Measurements from ENCODE around the gene AKAP13. TPM values are rescaled to one million over a fixed set of nuclear protein-coding genes. Genes with fewer than 3 reads are reported as not detected.

Gene AKAP13
- total RNA-seq, 1 donor from 2014 or later, result 73.8 TPM

DNA sequence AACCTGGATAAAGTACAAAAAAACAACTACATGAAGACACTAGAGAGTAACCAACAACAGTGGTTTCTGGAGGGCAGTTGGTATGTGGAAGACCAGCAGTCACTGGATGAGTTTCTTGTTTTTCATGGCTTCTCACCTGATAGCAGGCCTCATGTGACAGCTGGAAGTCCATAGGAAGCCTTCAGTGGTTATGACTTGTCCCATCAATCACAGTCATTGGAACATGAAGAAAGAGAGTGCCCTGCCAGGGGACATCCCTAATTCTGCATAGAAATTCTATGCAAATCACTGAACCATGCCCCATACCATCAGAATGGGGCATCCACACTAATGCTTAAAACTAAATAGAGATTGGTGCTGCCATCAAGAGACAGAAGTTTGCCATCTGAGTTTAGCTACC lies 81.6 kb downstream of the AKAP13 start:
- Histone ChIP-seq H3K79me2 (ENCODE audit: low read depth) (peaks cover 77% of the 10 kb centered on the region), H3K9ac (no peak overlapping the region), H3K9me3 (ENCODE audit: low read depth) (no peaks in the 10 kb centered on the region), H3K27me3 (no peaks in the 10 kb centered on the region), H3K4me3 (no peak overlapping the region), H3K4me1 (peaks cover 26% of the 10 kb centered on the region), H3K27ac (no peak overlapping the region), H3K4me2 (no peak overlapping the region), H3K36me3 (peaks cover 3% of the 10 kb centered on the region), H3F3A (ENCODE audit: low read depth) (peaks cover 28% of the 10 kb centered on the region), H4K20me1 (ENCODE audit: low read depth) (peaks cover 29% of the 10 kb centered on the region), H2AFZ (replicated peaks) (no peak overlapping the region)
- no peak overlapping the region for H3K4me3 Mint-ChIP-seq
- no peaks in the 10 kb centered on the region for H3K27me3 Mint-ChIP-seq (ENCODE audit: insufficient read depth, low read depth)
- H3K9me3 Mint-ChIP-seq, result peaks cover 31% of the 10 kb centered on the region
- H3K27ac Mint-ChIP-seq, result peak overlapping the region; percentile 72
- H3K4me1 Mint-ChIP-seq, result peaks cover 45% of the 10 kb centered on the region
- TF ChIP-seq, protein P1, sequence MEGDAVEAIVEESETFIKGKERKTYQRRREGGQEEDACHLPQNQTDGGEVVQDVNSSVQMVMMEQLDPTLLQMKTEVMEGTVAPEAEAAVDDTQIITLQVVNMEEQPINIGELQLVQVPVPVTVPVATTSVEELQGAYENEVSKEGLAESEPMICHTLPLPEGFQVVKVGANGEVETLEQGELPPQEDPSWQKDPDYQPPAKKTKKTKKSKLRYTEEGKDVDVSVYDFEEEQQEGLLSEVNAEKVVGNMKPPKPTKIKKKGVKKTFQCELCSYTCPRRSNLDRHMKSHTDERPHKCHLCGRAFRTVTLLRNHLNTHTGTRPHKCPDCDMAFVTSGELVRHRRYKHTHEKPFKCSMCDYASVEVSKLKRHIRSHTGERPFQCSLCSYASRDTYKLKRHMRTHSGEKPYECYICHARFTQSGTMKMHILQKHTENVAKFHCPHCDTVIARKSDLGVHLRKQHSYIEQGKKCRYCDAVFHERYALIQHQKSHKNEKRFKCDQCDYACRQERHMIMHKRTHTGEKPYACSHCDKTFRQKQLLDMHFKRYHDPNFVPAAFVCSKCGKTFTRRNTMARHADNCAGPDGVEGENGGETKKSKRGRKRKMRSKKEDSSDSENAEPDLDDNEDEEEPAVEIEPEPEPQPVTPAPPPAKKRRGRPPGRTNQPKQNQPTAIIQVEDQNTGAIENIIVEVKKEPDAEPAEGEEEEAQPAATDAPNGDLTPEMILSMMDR (IDR thresholded peaks at IDR 0.05), result no peak
- TF ChIP-seq EZH2 (IDR thresholded peaks at IDR 0.05) (no peak), EZH2phosphoT487 (IDR thresholded peaks at IDR 0.05) (no peak)
- DNase-seq (ENCODE audit: low spot score), result no peak
- peaks cover 26% of the 10 kb centered on the region for H3K36me3 Mint-ChIP-seq

DNA sequence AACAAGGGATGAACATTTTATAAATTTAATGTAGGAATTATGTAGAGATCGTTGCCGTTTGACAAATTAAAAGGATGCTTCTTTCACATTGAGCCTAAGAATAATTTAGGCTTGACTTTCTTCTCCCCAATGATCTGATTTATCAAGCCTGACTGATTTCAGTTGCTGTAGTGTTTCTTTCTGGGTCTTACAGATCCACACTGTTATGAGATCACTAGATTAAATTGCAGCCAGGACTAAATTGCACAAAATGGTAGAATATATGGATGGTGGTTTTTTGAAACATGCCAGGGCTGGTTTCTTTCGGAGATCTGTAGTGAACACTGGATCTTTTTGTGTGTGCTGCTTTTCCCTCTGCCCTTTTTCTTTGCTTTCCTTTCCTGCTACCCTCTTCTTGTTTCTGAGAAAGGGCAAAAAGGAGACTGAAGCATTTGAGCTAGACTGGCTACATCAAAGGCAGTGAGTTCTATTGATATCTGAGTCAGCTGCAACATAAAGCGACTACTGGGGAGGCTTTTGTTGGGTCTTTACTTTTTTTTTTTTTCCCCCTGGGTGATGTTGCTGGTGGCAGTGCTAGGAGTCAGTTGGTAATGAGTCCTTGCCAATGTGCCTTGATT lies 83.0 kb downstream of the AKAP13 start:
- H3K27ac Mint-ChIP-seq, result peak overlapping the region; percentile 97
- H3K27ac ChIP-seq, result peak overlapping the region; percentile 84
- no peaks in the 10 kb centered on the region for H3K27me3 Mint-ChIP-seq (ENCODE audit: insufficient read depth, low read depth)
- peaks cover 28% of the 10 kb centered on the region for H3F3A ChIP-seq (ENCODE audit: low read depth)
- H3K4me1 Mint-ChIP-seq, result peaks cover 45% of the 10 kb centered on the region
- H3K9me3 Mint-ChIP-seq, result peaks cover 28% of the 10 kb centered on the region
- peak; percentile 65 for DNase-seq (ENCODE audit: low spot score)
- no peaks in the 10 kb centered on the region for H3K27me3 ChIP-seq
- H3K79me2 ChIP-seq (ENCODE audit: low read depth), result peaks cover 77% of the 10 kb centered on the region
- H3K4me3 Mint-ChIP-seq, result peak overlapping the region; percentile 64
- no peak overlapping the region for H3K9ac ChIP-seq
- H2AFZ ChIP-seq (replicated peaks), result no peak overlapping the region
- peak overlapping the region; percentile 67 for H3K4me2 ChIP-seq
- H3K36me3 ChIP-seq, result peaks cover 3% of the 10 kb centered on the region
- no peaks in the 10 kb centered on the region for H3K9me3 ChIP-seq (ENCODE audit: low read depth)
- TF ChIP-seq EZH2phosphoT487 (IDR thresholded peaks at IDR 0.05) (no peak), EZH2 (IDR thresholded peaks at IDR 0.05) (no peak)
- TF ChIP-seq, protein P1 (IDR thresholded peaks at IDR 0.05), result no peak
- peaks cover 23% of the 10 kb centered on the region for H3K36me3 Mint-ChIP-seq
- peaks cover 26% of the 10 kb centered on the region for H3K4me1 ChIP-seq
- peak overlapping the region; percentile 15 for H3K4me3 ChIP-seq
- peaks cover 35% of the 10 kb centered on the region for H4K20me1 ChIP-seq (ENCODE audit: low read depth)

DNA sequence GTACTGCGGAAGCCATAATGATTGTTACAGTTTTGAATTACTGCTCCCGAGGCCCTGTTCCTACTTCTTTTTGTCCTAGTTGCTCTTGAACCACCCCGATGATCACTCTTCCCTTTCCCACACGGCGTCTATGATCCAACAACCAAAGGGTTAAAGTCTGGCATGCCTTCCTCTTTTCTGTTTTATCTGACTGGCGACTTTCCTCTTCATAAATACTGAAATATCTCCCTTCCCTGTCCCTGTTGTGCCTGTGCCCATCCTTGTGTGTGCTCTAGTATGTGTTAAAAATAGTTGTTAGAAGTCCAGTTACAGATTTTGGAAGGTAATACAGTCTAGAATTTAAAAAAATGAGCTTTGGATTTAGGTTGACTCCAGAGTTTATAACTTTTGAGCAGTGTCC lies 83.6 kb downstream of the AKAP13 start:
- TF ChIP-seq, protein P1 (IDR thresholded peaks at IDR 0.05), result no peak
- TF ChIP-seq EZH2 (IDR thresholded peaks at IDR 0.05), result no peak
- peak overlapping the region; percentile 97 for H3K27ac Mint-ChIP-seq

More for the DNA sequence above, 83.6 kb downstream of the AKAP13 start:
- H3K9me3 Mint-ChIP-seq, result peaks cover 24% of the 10 kb centered on the region
- H3K4me3 Mint-ChIP-seq, result peak overlapping the region; percentile 64
- peaks cover 23% of the 10 kb centered on the region for H3K36me3 Mint-ChIP-seq
- no peak for DNase-seq (ENCODE audit: low spot score)
- H3K27ac ChIP-seq, result peak overlapping the region; percentile 84
- H3K4me3 ChIP-seq, result peak overlapping the region; percentile 15
- H3K4me1 ChIP-seq, result peaks cover 26% of the 10 kb centered on the region
- H4K20me1 ChIP-seq (ENCODE audit: low read depth), result peaks cover 35% of the 10 kb centered on the region
- H3K9ac ChIP-seq, result no peak overlapping the region
- H3K27me3 ChIP-seq, result no peaks in the 10 kb centered on the region
- H3K79me2 ChIP-seq (ENCODE audit: low read depth), result peaks cover 75% of the 10 kb centered on the region
- H2AFZ ChIP-seq (replicated peaks), result no peak overlapping the region
- H3F3A ChIP-seq (ENCODE audit: low read depth), result peaks cover 28% of the 10 kb centered on the region
- peak overlapping the region; percentile 67 for H3K4me2 ChIP-seq
- H3K4me1 Mint-ChIP-seq, result peaks cover 45% of the 10 kb centered on the region
- H3K36me3 ChIP-seq, result peaks cover 3% of the 10 kb centered on the region
- H3K9me3 ChIP-seq (ENCODE audit: low read depth), result no peaks in the 10 kb centered on the region
- H3K27me3 Mint-ChIP-seq (ENCODE audit: insufficient read depth, low read depth), result no peaks in the 10 kb centered on the region

Measured in neural progenitor cell (in vitro differentiated cells).